ELF-1 (cell line): ENCODE results near the gene SLC46A2.

Source experiments
- DNase-seq: peaks from one replicate; pipeline ENCODE4 v3.0.0-alpha.2; 2016; ENCODE audit warnings: low read depth, low spot score

SLC46A2 gene

GRCh38 chr9:112831281-112831851 lies 59.3 kb downstream of the SLC46A2 start:
- DNase-seq = no peak
